ENCODE data around the gene PARD3.

DNA sequence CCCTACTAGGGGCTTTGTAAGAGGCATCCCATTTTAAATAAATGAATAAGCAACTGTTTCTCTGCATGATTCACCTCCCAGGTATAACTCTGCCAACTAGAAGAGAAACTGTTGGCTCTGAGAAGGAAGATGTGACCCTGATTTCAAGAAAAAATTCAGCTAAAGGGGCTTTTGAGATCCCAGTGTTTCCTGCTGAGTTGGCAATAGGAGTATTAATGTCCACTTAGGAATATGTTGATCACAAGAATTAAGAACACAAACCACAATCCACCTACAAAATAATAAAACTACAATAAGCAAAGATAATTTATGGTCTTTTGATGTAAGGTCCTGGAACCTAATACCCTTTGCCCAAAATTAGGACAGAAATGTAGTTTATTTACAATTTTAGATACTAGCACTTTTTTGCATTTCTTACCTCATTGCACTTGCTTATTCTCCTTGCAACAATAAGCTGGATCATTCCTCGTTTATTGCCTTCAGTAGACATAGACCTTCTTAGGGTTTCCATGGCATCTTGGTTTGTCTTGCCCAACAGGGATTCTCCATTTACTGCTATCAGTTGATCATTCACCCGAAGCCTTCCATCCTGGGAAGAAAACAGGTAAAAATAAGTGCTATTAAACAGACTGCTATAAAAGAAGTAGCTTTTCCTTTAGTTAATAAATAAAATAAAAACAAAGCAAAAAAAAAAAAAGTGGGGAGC is 456.2 kb downstream of the PARD3 start:
- TF ChIP-seq, protein P1, sequence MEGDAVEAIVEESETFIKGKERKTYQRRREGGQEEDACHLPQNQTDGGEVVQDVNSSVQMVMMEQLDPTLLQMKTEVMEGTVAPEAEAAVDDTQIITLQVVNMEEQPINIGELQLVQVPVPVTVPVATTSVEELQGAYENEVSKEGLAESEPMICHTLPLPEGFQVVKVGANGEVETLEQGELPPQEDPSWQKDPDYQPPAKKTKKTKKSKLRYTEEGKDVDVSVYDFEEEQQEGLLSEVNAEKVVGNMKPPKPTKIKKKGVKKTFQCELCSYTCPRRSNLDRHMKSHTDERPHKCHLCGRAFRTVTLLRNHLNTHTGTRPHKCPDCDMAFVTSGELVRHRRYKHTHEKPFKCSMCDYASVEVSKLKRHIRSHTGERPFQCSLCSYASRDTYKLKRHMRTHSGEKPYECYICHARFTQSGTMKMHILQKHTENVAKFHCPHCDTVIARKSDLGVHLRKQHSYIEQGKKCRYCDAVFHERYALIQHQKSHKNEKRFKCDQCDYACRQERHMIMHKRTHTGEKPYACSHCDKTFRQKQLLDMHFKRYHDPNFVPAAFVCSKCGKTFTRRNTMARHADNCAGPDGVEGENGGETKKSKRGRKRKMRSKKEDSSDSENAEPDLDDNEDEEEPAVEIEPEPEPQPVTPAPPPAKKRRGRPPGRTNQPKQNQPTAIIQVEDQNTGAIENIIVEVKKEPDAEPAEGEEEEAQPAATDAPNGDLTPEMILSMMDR (IDR thresholded peaks at IDR 0.05) = no peak
- TF ChIP-seq POLR2A (IDR thresholded peaks at IDR 0.05) = no peak
